ENCODE data around the gene SLC8B1.

DNA sequence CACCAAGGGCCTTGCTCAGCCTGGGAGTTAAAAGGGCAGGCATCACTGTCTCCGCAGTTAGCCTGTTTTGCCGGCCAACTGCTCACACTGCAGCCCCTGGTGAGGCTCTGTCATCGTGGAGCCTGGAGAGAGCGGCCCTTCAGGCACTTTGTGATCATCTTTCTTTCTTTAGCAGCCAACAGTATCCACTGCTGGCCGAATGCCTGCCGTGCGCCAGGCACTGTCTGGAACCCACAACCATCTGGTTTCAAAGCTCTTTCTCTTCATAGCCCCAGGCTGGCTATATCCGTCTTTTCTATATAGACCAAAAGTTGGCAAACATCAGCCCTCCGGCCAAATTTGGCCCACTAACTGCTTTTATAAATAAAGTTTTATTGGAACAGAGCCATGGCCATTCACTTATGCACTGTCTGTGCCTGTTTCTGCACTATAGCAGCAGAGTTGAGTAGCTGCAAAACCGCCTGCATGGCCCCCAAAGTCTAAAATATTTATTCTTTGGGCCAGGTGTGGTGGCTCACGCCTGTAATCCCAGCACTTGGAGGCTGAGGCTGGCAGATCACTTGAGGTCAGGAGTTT, 29.5 kb downstream of the SLC8B1 start:
- no peak for TF ChIP-seq POLR2A (IDR thresholded peaks at IDR 0.05)
- TF ChIP-seq, protein P1, sequence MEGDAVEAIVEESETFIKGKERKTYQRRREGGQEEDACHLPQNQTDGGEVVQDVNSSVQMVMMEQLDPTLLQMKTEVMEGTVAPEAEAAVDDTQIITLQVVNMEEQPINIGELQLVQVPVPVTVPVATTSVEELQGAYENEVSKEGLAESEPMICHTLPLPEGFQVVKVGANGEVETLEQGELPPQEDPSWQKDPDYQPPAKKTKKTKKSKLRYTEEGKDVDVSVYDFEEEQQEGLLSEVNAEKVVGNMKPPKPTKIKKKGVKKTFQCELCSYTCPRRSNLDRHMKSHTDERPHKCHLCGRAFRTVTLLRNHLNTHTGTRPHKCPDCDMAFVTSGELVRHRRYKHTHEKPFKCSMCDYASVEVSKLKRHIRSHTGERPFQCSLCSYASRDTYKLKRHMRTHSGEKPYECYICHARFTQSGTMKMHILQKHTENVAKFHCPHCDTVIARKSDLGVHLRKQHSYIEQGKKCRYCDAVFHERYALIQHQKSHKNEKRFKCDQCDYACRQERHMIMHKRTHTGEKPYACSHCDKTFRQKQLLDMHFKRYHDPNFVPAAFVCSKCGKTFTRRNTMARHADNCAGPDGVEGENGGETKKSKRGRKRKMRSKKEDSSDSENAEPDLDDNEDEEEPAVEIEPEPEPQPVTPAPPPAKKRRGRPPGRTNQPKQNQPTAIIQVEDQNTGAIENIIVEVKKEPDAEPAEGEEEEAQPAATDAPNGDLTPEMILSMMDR (IDR thresholded peaks at IDR 0.05), result no peak
